Measurements from ENCODE around the gene PEDS1.

PEDS1 gene

DNA sequence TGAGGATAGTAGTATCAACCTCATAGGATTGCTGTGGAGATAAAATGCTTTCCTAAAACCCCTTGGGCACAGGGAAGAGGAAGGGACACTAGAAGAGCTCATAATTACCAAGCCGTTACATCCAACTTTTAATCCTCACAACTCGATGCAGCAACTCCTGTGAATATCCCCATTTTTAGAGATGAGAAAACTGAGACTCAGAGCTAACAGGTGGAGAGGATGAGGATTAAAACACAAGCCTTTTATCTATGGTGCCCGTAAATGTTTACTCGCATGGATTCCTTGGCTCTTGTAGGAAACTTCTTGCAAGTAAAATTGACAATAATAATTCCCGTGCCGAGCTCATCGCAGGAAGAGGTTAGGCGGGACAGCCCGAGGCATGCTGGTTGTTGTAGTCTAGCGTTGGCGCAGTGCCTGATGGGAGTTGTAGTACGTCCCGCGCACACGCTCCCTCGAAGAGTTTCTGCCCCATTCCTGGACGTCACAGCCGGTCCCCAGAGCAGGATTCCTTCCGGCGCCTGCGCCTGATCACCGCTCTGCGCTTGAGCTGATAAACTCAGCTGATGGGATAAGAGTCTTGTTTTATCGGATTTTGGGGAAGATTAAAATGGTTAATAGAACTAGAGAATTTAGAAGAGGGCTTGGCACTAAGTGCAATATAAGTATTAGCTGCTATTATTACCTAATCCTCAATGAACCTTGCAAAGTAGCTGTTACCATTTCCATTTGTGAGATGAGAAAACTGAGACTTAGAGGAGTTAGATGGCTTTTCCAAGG is 37.7 kb downstream of the PEDS1 start:
- TF ChIP-seq, protein P1, sequence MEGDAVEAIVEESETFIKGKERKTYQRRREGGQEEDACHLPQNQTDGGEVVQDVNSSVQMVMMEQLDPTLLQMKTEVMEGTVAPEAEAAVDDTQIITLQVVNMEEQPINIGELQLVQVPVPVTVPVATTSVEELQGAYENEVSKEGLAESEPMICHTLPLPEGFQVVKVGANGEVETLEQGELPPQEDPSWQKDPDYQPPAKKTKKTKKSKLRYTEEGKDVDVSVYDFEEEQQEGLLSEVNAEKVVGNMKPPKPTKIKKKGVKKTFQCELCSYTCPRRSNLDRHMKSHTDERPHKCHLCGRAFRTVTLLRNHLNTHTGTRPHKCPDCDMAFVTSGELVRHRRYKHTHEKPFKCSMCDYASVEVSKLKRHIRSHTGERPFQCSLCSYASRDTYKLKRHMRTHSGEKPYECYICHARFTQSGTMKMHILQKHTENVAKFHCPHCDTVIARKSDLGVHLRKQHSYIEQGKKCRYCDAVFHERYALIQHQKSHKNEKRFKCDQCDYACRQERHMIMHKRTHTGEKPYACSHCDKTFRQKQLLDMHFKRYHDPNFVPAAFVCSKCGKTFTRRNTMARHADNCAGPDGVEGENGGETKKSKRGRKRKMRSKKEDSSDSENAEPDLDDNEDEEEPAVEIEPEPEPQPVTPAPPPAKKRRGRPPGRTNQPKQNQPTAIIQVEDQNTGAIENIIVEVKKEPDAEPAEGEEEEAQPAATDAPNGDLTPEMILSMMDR (IDR thresholded peaks at IDR 0.05; ENCODE audit: low read depth, low read length, missing control alignments), result no peak
- peak; percentile 89 for DNase-seq (ENCODE audit: low read depth)
- peak overlapping the region; percentile 62 for H3K4me3 ChIP-seq (ENCODE audit: low read depth, low read length)

DNA sequence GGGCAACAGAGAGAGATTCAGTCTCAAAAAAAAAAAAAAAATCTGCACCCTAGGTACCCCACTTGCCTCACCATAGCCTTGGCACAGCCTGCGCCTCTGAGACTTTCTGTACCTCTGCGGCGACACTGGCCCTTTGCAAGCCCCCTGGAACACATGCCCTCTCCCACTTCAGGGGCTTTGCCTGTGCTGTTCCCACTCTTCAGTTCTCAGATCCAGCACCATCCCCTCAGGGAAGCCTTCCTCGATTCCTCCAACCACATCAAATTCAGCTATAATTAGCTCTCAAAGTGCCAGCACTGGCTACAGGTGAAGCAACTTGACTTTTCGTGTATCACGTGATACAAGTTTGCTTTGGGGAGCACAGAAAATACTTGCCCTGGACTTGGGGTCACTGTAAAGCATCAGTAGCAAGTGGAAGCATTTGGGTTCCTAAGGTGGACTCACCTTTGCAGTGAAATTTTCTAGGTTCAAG is 38.4 kb downstream of the PEDS1 start:
- TF ChIP-seq, protein P1 (IDR thresholded peaks at IDR 0.05; ENCODE audit: low read depth, low read length, missing control alignments), result no peak
- peak overlapping the region; percentile 62 for H3K4me3 ChIP-seq (ENCODE audit: low read depth, low read length)
- DNase-seq (ENCODE audit: low read depth), result no peak

DNA sequence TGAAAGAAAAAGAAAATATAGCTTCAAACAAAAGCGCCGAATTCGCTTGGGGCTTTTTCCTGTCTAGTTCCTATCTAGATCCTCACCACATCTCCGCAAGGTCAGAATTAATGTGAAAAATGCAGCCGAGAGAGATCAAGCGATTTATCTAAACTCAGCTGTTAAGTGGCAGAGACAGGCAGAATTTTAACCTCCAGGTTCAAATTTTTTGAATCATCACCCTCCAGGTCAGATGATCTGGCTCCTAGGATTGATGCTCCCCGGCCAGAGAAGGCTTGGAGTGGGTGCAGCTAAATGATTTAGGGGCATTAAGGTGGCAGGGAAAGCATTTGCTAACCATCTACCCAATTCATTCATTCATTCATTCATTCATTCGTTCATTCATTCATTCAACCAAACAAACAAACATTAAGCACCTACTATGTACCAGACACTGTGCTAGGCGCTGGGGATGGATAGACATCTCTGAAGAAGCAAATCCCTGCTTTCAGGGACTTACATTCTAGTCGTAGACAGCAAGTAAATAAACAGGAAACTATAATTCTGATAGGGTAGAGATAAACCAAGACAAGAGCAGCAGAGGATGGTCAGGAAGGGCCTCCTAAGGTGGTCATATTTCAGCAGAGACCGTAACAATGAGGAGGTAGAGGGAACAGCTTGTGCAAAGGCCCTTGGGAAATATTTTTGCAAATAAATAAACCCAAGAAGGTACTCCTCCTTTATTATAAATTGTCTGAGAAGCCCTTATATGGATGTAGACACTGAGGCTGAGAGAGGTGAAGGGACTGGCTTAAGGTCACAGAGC is 39.9 kb downstream of the PEDS1 start:
- H3K4me3 ChIP-seq (ENCODE audit: low read depth, low read length), result peak overlapping the region; percentile 86
- TF ChIP-seq, protein P1 (IDR thresholded peaks at IDR 0.05; ENCODE audit: low read depth, low read length, missing control alignments), result no peak
- DNase-seq (ENCODE audit: low read depth), result no peak

DNA sequence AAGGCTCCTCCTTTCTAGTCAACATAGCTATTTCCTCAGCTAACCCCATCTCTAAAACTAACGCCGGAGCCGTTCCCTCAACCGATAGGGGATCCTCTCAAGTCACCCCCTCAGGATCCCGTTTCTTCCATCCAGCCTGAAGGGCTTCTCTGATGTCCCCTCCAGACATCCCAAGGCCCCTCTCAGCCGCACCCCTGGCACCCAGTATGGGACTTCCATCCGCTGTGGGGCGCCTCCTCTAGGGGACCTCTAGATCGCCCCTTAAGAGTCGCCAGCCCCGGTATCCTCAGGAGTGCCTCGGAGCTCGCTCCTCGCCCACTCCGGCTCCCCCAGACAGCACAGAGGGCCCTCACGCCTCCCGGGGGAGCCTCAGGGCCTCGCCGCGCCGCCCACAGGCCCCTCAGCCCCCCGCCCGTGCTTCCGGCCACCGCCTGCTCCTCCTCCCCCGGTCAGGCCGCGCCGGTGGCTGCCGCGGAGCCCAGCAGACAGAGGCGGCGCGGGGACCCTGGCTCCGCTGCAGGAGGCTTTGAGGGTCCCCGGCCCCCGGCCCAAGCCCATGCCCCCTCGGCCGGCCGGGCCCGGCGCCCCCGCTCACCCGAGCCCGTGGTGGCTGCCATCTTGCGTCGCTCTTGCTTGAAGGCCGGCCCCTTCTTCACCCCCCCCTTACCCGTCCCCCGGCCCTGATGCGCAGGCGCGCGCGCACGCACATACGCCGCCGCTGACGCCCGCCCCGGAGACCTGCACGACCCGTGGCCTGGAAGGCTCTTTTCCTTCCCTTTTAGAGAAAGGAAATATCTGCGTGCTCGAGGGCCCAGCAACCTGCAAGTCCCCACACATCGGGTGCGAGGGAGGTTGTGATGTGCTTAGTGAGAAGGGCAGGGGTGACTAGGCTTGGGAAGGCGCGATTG is 40.8 kb downstream of the PEDS1 start, which contains the start of gene UBE2V1:
Gene UBE2V1 (minus strand): TSS at position 639 of the 908 bp plus-strand sequence. CDS start 22 bp downstream, at position 617.
- DNase-seq (ENCODE audit: low read depth), result no peak
- TF ChIP-seq, protein P1 (IDR thresholded peaks at IDR 0.05; ENCODE audit: low read depth, low read length, missing control alignments), result peak; percentile 44

DNA sequence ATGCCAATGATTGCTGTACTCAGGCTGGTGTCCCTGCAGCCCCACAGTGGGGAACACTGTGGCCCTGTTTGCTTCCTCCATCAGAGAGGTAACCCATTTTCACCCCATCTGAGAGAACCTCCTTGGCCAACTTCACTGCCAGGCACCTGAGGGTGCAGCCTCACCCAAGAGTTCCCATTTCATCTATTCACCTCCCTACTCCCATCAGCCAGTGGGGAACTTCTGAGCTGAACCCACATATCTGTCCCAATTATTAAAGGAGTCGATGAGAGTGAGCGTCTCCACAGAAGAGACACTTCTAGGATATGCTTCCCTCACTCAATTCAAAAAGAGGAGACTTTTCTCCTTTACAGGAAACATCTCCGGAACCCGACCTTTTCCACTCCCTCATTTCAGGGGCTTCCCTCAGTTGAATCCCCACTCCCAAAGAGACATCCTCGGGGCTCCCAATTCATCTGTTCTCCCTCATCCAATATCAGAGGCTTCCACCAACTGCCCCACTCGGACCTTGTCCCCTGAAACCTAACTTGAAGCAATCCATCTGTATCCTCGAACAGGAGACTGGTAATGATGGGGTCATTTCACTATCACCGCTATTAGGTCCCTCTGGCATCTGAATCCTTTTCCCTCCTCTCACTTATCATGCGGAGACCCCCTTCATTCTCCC is 41.6 kb downstream of the PEDS1 start:
- DNase-seq (ENCODE audit: low read depth), result no peak
- TF ChIP-seq, protein P1 (IDR thresholded peaks at IDR 0.05; ENCODE audit: low read depth, low read length, missing control alignments), result no peak
- H3K4me3 ChIP-seq (ENCODE audit: low read depth, low read length), result peak overlapping the region; percentile 86

More for the DNA sequence above, 40.8 kb downstream of the PEDS1 start, which contains the start of gene UBE2V1:
- peak within 1 kb of the TSS; percentile 86 for H3K4me3 ChIP-seq (ENCODE audit: low read depth, low read length)

Data from GM12864 (cell line).